A549 (cell line): Measurements from ENCODE around the gene MIPOL1. TPM values are rescaled to one million over a fixed set of nuclear protein-coding genes. Genes with fewer than 3 reads are reported as not detected.

Experiments
- ATAC-seq, 2 experiments: fragments of 200-7000 bp in 1 of 2; fragments of >200 bp in 1 of 2; cut with Nextera tagmentation in 1 of 2; cut with Tn5 transposase in 1 of 2; 3 replicates each; pipeline versions ENCODE4 v1.8.0 to v1.9.1; 2018 to 2020; ENCODE audit warnings: mild to moderate bottlenecking in 1 of 2, moderate library complexity in 1 of 2
- CTCF ChIA-PET: fragments of 300-600 bp; sonication (Branson Sonifier 250); formaldehyde crosslinking; extraction: SDS; loops from one replicate; lab custom pipeline; 2021; ENCODE audit warnings: antibody characterized with exemption, inconsistent platforms; lab: Yijun Ruan, JAX
- POLR2A ChIA-PET: fragments of 350-600 bp; formaldehyde crosslinking; extraction: SDS; loops from one replicate; lab custom pipeline; 2021; ENCODE audit warnings: antibody characterized with exemption, inconsistent platforms; lab: Yijun Ruan, JAX
- DNase-seq, 2 experiments: peaks; one replicate each; pipeline versions ENCODE4 v3.0.0 to v3.0.0-alpha.2; 2011 to 2016; ENCODE audit warnings: low read depth in 1 of 2, low spot score in 1 of 2
- FAIRE-seq: peaks from 2 replicates; lab custom pipeline; 2011; peaks lifted over from hg19 to GRCh38; lab: Jason Lieb, UNC
- H3K27ac ChIP-seq, 2 experiments: fragments of >200 bp; sonication (Bioruptor Twin); formaldehyde crosslinking; 3 replicates each; pipeline ENCODE4 v1.5.1; 2016 to 2017
- H3K4me1 ChIP-seq: fragments of >200 bp; sonication (Bioruptor Twin); formaldehyde crosslinking; 3 replicates; pipeline ENCODE4 v1.6.1; 2016
- H3K4me2 ChIP-seq: fragments of >200 bp; sonication (Bioruptor Twin); formaldehyde crosslinking; 3 replicates; pipeline ENCODE4 v1.6.1; 2016
- H3K4me3 ChIP-seq: fragments of >200 bp; sonication (Bioruptor Twin); formaldehyde crosslinking; 3 replicates; pipeline ENCODE4 v1.5.1; 2016
- H3K9me3 ChIP-seq: fragments of >200 bp; sonication (Bioruptor Twin); formaldehyde crosslinking; 3 replicates; pipeline ENCODE4 v1.6.1; 2016
- BHLHE40 ChIP-seq: IDR thresholded peaks from 2 replicates; pipeline ENCODE4 v1.6.1; 2012; ENCODE audit warnings: low read depth, low read length, inconsistent platforms
- CHD2 ChIP-seq: fragments of 150-350 bp; IDR thresholded peaks from 2 replicates; pipeline ENCODE4 v1.6.1; 2014; ENCODE audit warnings: low read length; ENCODE audit not compliant: partially characterized antibody
- CHD4 ChIP-seq: fragments of 200-600 bp; sonication (generic); IDR thresholded peaks from 2 replicates; pipeline ENCODE4 v1.6.1; 2016; ENCODE audit warnings: antibody characterized with exemption, mild to moderate bottlenecking, borderline replicate concordance
- CTCF ChIP-seq: fragments of >200 bp; sonication (Bioruptor Twin); formaldehyde crosslinking; IDR thresholded peaks from 3 replicates; pipeline ENCODE4 v1.5.1; 2016
- E2F6 ChIP-seq: IDR thresholded peaks from 2 replicates; pipeline ENCODE4 v1.6.1; 2012; ENCODE audit warnings: low read depth, borderline replicate concordance
- EHF ChIP-seq: fragments of 250-450 bp; sonication (Bioruptor Pico); IDR thresholded peaks from 2 replicates; pipeline ENCODE4 v1.5.0; 2020; ENCODE audit warnings: mild to moderate bottlenecking
- EHMT2 ChIP-seq: fragments of 200-600 bp; sonication (generic); IDR thresholded peaks from 2 replicates; pipeline ENCODE4 v1.6.1; 2016; ENCODE audit warnings: antibody characterized with exemption, low read depth, mild to moderate bottlenecking, moderate library complexity
- ESRRA ChIP-seq: fragments of 150-350 bp; IDR thresholded peaks from 2 replicates; pipeline ENCODE4 v1.6.1; 2014; ENCODE audit warnings: mild to moderate bottlenecking, low read length, borderline replicate concordance
- GATA3 ChIP-seq: IDR thresholded peaks from 2 replicates; pipeline ENCODE4 v1.6.1; 2012; ENCODE audit warnings: borderline replicate concordance
- HDAC2 ChIP-seq: fragments of 200-600 bp; sonication (generic); IDR thresholded peaks from 2 replicates; pipeline ENCODE4 v1.6.1; 2016
- HEYL ChIP-seq: fragments of 250-450 bp; sonication (Bioruptor Pico); IDR thresholded peaks from 2 replicates; pipeline ENCODE4 v1.8.0; 2021; ENCODE audit warnings: mild to moderate bottlenecking, moderate library complexity
- HOXA7 ChIP-seq: fragments of 250-450 bp; sonication (Bioruptor Pico); IDR thresholded peaks from 2 replicates; pipeline ENCODE4 v1.5.0; 2020; ENCODE audit warnings: mild to moderate bottlenecking, moderate library complexity
- JUN ChIP-seq, 2 experiments: fragments of >200 bp; sonication (Bioruptor Twin); formaldehyde crosslinking; IDR thresholded peaks; 2 replicates in 1 of 2; 3 replicates in 1 of 2; pipeline ENCODE4 v1.6.1; 2016 to 2017
- JUNB ChIP-seq: fragments of >200 bp; sonication (Bioruptor Twin); formaldehyde crosslinking; IDR thresholded peaks from 2 replicates; pipeline ENCODE4 v1.6.1; 2016
- KDM1A ChIP-seq: fragments of 200-600 bp; sonication (generic); IDR thresholded peaks from 2 replicates; pipeline ENCODE4 v1.6.1; 2016; ENCODE audit warnings: low read depth, mild to moderate bottlenecking
- MAZ ChIP-seq: fragments of 150-350 bp; IDR thresholded peaks from 2 replicates; pipeline ENCODE4 v1.6.1; 2014; ENCODE audit warnings: antibody characterized with exemption, low read depth, low read length, borderline replicate concordance
- NFE2L2 ChIP-seq: fragments of 150-350 bp; conservative IDR thresholded peaks from 2 replicates; pipeline ENCODE4 v1.6.1; 2014; ENCODE audit warnings: low read length
- NPAS2 ChIP-seq: fragments of 250-450 bp; sonication (Bioruptor Pico); IDR thresholded peaks from 2 replicates; pipeline ENCODE4 v1.8.0; 2022; ENCODE audit warnings: mild to moderate bottlenecking, moderate library complexity, borderline replicate concordance
- RARB ChIP-seq: fragments of 250-450 bp; sonication (Bioruptor Pico); IDR thresholded peaks from 2 replicates; pipeline ENCODE4 v1.8.0; 2021; ENCODE audit warnings: mild to moderate bottlenecking, moderate library complexity
- REST ChIP-seq: fragments of 200-600 bp; sonication (generic); IDR thresholded peaks from 2 replicates; pipeline ENCODE4 v1.6.1; 2016; ENCODE audit warnings: antibody characterized with exemption, mild to moderate bottlenecking, moderate library complexity
- SREBF2 ChIP-seq: fragments of 450-650 bp; IDR thresholded peaks from 2 replicates; pipeline ENCODE4 v1.6.1; 2014; ENCODE audit warnings: mild to moderate bottlenecking, moderate library complexity
- TP53 ChIP-seq: fragments of 250-450 bp; sonication (Bioruptor Pico); IDR thresholded peaks from 2 replicates; pipeline ENCODE4 v1.5.0; 2021; ENCODE audit warnings: mild to moderate bottlenecking, moderate library complexity
- USF2 ChIP-seq: fragments of 450-650 bp; IDR thresholded peaks from 2 replicates; pipeline ENCODE4 v1.6.1; 2014; ENCODE audit warnings: antibody characterized with exemption
- ZFP36 ChIP-seq: fragments of 450-650 bp; IDR thresholded peaks from 2 replicates; pipeline ENCODE4 v1.6.1; 2014; ENCODE audit warnings: borderline replicate concordance; ENCODE audit not compliant: partially characterized antibody
- ZSCAN20 ChIP-seq: fragments of 250-450 bp; sonication (Bioruptor Pico); IDR thresholded peaks from 2 replicates; pipeline ENCODE4 v1.8.0; 2022; ENCODE audit warnings: mild to moderate bottlenecking, moderate library complexity
- WGBS: methylation state at CpG from one replicate; pipeline ENCODE4 v1.1.6; 2017; ENCODE audit errors: missing lambda C conversion rate; 5-methylcytosine and 5-hydroxymethylcytosine counted together
- polyA plus RNA-seq, 4 experiments: library from polyadenylated mRNA; depleted of rRNA in 3 of 4; stranded (reverse); fragments of >200 nt; fragmentation: RNase III in 1 of 4; extraction: RNeasy Plus Mini Kit Qiagen cat#74134 plus additional on column Dnase treatment in 1 of 4; gene quantifications; 2 replicates in 3 of 4; 3 replicates in 1 of 4; pipeline ENCODE4 v1.2.3, GENCODE V29; 2011 to 2017

MIPOL1 gene
- polyA plus RNA-seq, 2 of the 4 experiments (the other 2 are of a cell fraction) = 5.2 to 13.4 TPM

- POLR2A ChIA-PET = no interaction called here
- TF ChIP-seq HOXA7 (no peak), ZSCAN20 (no peak), CHD4 (no peak), NFE2L2 (no peak), KDM1A (no peak), EHF (no peak), GATA3 (no peak), JUN (IDR thresholded peaks at IDR 0.05) (no peak), ESRRA (no peak), CTCF (no peak), MAZ (no peak), HEYL (no peak), JUNB (no peak), TP53 (CRISPR knock-in tag) (no peak), NPAS2 (CRISPR knock-in tag) (no peak), REST (no peak)
- CTCF ChIA-PET = no interaction called here
- no peak overlapping the region for H3K4me2 ChIP-seq
- no peak overlapping the region for H3K27ac ChIP-seq
- WGBS = 91% methylated on average over 3 of the region's 3 CpGs
- FAIRE-seq (no peak), DNase-seq (no peak), ATAC-seq (no peak)
- no peaks in the 10 kb centered on the region for H3K9me3 ChIP-seq
- H3K4me1 ChIP-seq = peaks cover 13% of the 10 kb centered on the region
- H3K4me3 ChIP-seq = no peak overlapping the region
These were observed 237.1 kb downstream of the MIPOL1 start for GRCh38 chr14:37434867-37435266.

- ChIA-PET POLR2A (no interaction called here), CTCF (interaction anchor here (1.0 kb wide), 1 partner anchor 157 kb away, joined by 3 read pairs; no protein-coding TSS in a partner anchor)
- Histone ChIP-seq H3K9me3 (no peaks in the 10 kb centered on the region), H3K4me3 (no peak overlapping the region), H3K27ac (no peak overlapping the region), H3K4me1 (peaks cover 13% of the 10 kb centered on the region), H3K4me2 (peak overlapping the region; percentile 44)
- WGBS = 18% methylated on average over 3 of the region's 3 CpGs
- DNase-seq (peak in 1 of 2 experiments; percentile 5), ATAC-seq (no peak), FAIRE-seq (no peak)
- no peak for TF ChIP-seq ESRRA
- no peak for TF ChIP-seq BHLHE40
- no peak for TF ChIP-seq HDAC2
- no peak for TF ChIP-seq MAZ
- TF ChIP-seq ZFP36 = no peak
- TF ChIP-seq RARB (CRISPR knock-in tag) = no peak
- no peak for TF ChIP-seq USF2
- TF ChIP-seq EHMT2 = no peak
- no peak for TF ChIP-seq CHD2
- no peak for TF ChIP-seq SREBF2
- TF ChIP-seq E2F6 = no peak
These were observed 238.8 kb downstream of the MIPOL1 start for GRCh38 chr14:37436519-37436918.
